C4-2B (cell line): Measurements from ENCODE around the gene WIF1.

ENCODE experiments used
- CTCF ChIP-seq: fragments of 450-650 bp; conservative IDR thresholded peaks from 2 replicates; pipeline ENCODE4 v1.5.1; 2017; ENCODE audit warnings: mild to moderate bottlenecking
- ZFX ChIP-seq: fragments of 450-650 bp; IDR thresholded peaks from 2 replicates; pipeline ENCODE4 v1.6.1; 2017

GRCh38 chr12:65005716-65006115, 115.4 kb downstream of the WIF1 start:
- TF ChIP-seq CTCF (no peak), ZFX (no peak)
